ENCODE measurements around the gene TMEM263. TPM values are rescaled to one million over a fixed set of nuclear protein-coding genes. Genes with fewer than 3 reads are reported as not detected.
A peak's percentile ranks its signal among the peaks of the same experiment; 100 is the strongest.

TMEM263 gene
- total and polyA plus RNA-seq, 2 of the 8 experiments (the other 6 are each of a cell fraction or from before 2014, with no cell fraction given), result 2.9 to 12.3 TPM

DNA sequence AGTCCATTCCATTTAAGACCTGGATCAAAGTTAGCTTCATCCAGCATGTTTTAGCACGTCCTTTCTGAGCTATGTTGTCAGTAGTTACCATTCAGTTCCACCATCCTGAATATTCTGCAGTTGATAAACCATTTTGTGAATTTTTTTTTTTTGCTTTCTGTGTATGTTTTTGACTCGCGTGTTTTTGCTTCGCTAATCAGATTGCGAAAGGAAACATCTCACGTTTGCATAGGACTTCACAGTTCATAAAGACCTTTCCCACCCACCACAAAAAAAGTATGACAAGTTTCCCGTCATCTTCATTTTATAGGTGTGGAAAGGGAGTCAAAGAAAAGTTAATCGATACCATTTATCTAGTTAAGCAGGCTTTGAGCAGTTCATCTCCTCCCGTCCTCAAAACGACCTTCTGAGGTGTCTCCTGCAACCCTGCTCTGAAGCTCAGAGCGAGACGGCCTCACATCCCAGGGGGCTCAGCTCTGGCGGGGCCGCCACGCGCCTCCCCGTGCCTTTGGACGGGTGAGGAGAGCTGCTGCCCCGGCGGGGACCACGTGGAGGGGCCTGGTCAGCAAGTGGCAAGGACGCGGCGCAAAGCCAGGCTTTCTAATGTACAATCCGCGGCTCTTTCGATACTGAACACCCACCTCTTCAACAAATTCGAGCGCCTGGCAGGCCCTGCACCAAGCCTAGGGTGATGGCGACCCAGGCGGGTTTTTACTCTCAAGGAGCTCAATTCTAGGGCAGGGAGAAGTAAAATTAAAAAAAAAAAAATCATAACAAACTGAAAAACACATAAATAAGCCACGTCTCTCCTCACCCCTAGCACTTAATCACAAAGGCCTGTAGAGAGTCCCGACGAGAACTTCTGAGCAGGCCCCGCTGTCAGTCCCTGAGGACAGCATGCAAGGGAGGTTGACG lies 988 bp upstream of the TMEM263 start:
- peak in 1 of 2 experiments; percentile 52 for DNase-seq (ENCODE audit: low read depth in 1 of 2, low spot score in 2 of 2)
- Histone ChIP-seq H4K8ac (ENCODE audit: extremely low read depth, insufficient read depth, low read length) (no peak overlapping the region; the same call in 1 of the 2 replicates), H3K4me1 (replicated peaks in 1 of 4; ENCODE audit: control insufficient read depth in 3 of 4, insufficient read depth in 4 of 4, low read length in 3 of 4) (0 out of 7 replicates have a peak, but pooled peaks cover 0 to 3% (median 0%) of the 10 kb centered on the region in 4 experiments), H2BK20ac (ENCODE audit: low read length) (no peak overlapping the region), H2AFZ (ENCODE audit: low read length) (peak overlapping the region; percentile 64), H3K79me2 (ENCODE audit: control insufficient read depth in 1 of 2, insufficient read depth in 2 of 2, low read length in 2 of 2) (peaks cover 0 to 13% of the 10 kb centered on the region in 2 experiments; a peak in 2 of 4 replicates), H2BK5ac (ENCODE audit: low read depth, low read length) (no peak overlapping the region; the same call in 1 of the 2 replicates), H2BK12ac (ENCODE audit: low read depth, low read length) (no peak overlapping the region), H3K23me2 (ENCODE audit: low read depth, low read length) (peaks cover 12% of the 10 kb centered on the region), H3K27me3 (replicated peaks in 1 of 4; ENCODE audit: control insufficient read depth in 3 of 4, extremely low read depth in 1 of 4, insufficient read depth in 3 of 4, low read length in 3 of 4) (peaks cover 0 to 12% (median 8%) of the 10 kb centered on the region in 4 experiments; a peak in 6 of 7 replicates), H2BK120ac (replicated peaks; ENCODE audit: low read depth, low read length) (no peak overlapping the region), H3K4ac (replicated peaks; ENCODE audit: insufficient read length, low read depth, low read length) (no peak overlapping the region), H2BK15ac (ENCODE audit: low read length) (no peak overlapping the region), H2AK5ac (ENCODE audit: low read depth, low read length) (no peak overlapping the region), H3K56ac (replicated peaks; ENCODE audit: insufficient read length, low read depth, low read length) (no peak overlapping the region), H3K9me3 (ENCODE audit: insufficient read depth in 2 of 2, low read depth in 1 of 2, low read length in 1 of 2) (no peaks in the 10 kb centered on the region), H3K4me3 (ENCODE audit: extremely low read depth in 1 of 4, insufficient read depth in 2 of 4, low read depth in 3 of 4, low read length in 4 of 4) (peak overlapping the region; percentile 71 to 89 (median 76)), H4K5ac (ENCODE audit: insufficient read length, low read depth, low read length) (no peak overlapping the region), H3K27ac (ENCODE audit: low read depth, low read length) (no peak overlapping the region), H3K18ac (ENCODE audit: extremely low read depth, low read length) (no peak overlapping the region), H3K23ac (ENCODE audit: insufficient read length) (no peak overlapping the region), H4K91ac (replicated peaks; ENCODE audit: insufficient read length, low read length) (no peak overlapping the region), H4K20me1 (replicated peaks in 1 of 2; ENCODE audit: control insufficient read depth in 1 of 2, insufficient read depth in 2 of 2, low read length in 2 of 2) (peaks cover 0 to 2% of the 10 kb centered on the region in 2 experiments), H3K4me2 (ENCODE audit: insufficient read depth in 1 of 2, low read depth in 2 of 2, low read length in 2 of 2) (peak overlapping the region; percentile 82 to 84), H3K36me3 (ENCODE audit: control insufficient read depth in 2 of 4, insufficient read depth in 4 of 4, low read length in 3 of 4) (no peaks in the 10 kb centered on the region), H3K79me1 (ENCODE audit: low read depth, low read length) (no peaks in the 10 kb centered on the region), H3K9ac (replicated peaks in 1 of 4; ENCODE audit: extremely low read depth in 1 of 4, low read depth in 3 of 4, low read length in 3 of 4) (no peak overlapping the region; a peak in 1 of 7 replicates), H3K14ac (ENCODE audit: insufficient read length) (no peak overlapping the region)
- TF ChIP-seq SIRT6 (IDR thresholded peaks at IDR 0.05; ENCODE audit: low read length) (no peak), PHF8 (conservative IDR thresholded peaks at IDR 0.05; ENCODE audit: low read depth, low read length) (peak; percentile 20; the same call in 1 of the 2 replicates)
- TF ChIP-seq, protein P1, sequence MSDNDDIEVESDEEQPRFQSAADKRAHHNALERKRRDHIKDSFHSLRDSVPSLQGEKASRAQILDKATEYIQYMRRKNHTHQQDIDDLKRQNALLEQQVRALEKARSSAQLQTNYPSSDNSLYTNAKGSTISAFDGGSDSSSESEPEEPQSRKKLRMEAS (IDR thresholded peaks at IDR 0.05), result peak; percentile 43
- WGBS, 2 experiments (ENCODE audit: extremely low coverage in 1 of 2, insufficient coverage in 1 of 2, insufficient read length in 1 of 2, insufficient replicate concordance in 2 of 2, low coverage in 1 of 2, low lambda C conversion rate in 2 of 2, missing lambda C conversion rate in 1 of 2), result 55% methylated on average over 36 of the region's 36 CpGs; no CpG with 5 or more reads in 1 of the 2 experiments
- ChIA-PET POLR2A (ENCODE audit: partially characterized antibody) (interaction anchor here (0.6 to 1.6 kb wide), 5 partner anchors 19 to 609 kb away, joined by 3 to 7 read pairs (median 6); partner anchors contain the start of genes CRY1 and MTERF2), CTCF (ENCODE audit: partially characterized antibody) (interaction anchor here (0.7 to 1.6 kb wide), 3 partner anchors 15 to 144 kb away, joined by 3 read pairs; no protein-coding TSS in a partner anchor)
- no peak for FAIRE-seq

All from H1 (cell line).